CD4-positive, alpha-beta T cell treated with Interleukin-17A for 1 hour (primary cell): Measurements from ENCODE around the gene RNF150.

ENCODE experiments used
- DNase-seq: peaks from one replicate; pipeline ENCODE4 v3.0.0-alpha.2; 2020

The RNF150 gene

DNA sequence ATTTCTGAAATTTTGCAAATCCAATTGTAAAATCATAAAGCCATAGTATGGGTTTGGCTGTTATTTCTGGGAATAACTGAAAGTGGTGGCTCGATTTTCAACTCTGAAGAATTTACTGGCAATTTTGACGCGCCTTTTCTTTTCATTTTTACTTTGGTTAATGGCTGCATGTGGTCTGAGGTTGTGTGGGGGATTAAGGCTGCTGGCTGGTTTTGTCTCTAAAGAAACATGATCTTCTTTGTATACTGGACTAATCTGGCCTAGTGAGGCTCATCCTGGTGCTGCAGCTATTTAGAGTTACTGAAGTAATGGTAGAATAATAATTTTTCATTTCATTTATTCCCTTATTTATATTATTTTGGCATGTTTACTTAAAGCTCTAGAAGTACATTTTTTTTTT is 164.0 kb downstream of the RNF150 start:
- DNase-seq: no peak

DNA sequence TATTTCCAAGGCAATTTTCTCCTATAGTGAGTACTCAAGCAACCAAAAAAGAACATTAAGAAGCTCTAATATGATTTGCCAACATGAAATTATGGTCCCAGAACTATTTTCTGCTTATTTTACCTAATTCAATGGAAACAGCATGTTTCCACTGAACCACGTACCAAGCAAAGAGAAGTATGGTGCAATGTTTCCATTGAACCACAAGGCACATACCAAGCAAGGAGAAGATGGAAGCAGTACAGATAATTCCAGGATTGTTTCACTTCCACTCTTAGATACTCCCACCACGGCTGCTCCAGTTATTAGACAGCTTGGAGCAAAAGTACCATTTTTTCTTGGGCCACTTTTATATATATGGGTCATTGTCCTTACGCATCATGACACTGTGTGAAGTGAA is 164.9 kb downstream of the RNF150 start:
- no peak for DNase-seq

DNA sequence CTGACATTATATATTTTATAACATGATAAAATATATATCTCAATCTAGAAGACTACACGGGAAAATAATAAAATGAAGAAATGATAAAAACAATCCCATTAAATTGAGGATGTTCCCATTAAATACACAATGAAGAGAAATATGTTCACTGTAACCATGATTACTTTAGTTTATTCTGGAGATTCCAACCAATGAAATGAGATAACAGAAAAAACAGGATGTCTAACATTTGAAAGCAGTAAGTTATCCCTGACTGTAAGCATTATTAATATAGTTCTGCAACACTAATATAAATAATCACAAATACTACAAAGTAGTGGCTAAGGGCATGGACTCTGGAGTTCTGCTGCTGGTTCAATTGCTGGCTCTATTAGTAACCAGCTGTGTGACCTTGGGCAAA is 169.4 kb downstream of the RNF150 start:
- DNase-seq: no peak

DNA sequence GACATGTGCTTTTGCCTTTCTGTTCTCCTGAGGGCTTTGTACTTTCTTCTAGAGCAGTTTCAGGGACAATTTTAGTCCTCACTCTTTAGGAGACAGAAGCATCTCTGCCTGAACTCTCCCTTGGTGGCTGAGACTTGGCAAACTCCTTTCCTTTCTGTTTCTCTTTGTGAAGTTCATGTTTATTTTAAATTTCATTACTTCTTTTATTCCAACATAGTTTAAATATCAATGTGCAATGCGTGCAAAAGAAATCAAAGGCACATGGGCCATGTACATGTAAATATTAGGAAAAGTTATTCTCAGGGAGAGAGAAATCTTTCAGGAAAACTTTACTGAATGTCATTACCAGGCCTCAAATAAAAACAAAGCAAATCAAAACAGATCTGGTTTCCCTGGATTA is 177.6 kb downstream of the RNF150 start:
- no peak for DNase-seq

DNA sequence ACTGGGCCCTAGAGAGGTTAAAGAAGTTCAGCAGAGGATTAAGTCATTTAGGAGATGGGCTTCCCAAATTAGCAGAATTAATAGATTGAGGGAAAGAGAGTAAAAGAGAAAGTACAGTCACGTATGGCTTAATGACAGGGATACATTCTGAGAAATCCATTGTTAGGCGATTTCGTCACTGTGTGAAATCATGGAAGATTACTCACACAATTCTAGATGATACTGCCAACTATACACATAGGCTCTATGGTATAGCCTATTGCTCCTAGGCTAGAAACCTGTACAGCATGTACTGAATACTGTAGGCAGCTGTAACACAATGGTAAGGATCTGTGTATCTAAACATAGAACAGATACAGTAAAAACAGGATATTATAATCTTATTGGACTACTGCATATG is 180.6 kb downstream of the RNF150 start:
- no peak for DNase-seq

DNA sequence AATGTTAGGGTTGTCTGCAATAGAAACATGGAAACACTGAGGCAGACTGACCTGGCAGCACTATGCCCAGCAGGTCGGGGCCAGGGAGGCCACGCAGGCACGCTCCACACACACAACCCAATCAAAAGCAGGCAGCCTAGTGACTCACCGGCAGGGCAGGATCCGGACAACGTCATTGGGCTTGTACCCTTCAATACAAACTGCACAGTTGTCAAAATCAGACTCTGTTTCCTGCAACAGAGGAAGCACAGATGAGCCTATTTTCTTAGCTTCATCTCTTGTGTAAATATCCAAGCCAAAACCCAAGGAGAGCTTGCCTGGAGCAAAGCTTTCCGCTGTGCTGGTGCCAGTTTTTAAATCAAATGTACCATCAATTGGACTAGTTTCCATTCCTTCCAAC is 185.8 kb downstream of the RNF150 start:
- DNase-seq: no peak

DNA sequence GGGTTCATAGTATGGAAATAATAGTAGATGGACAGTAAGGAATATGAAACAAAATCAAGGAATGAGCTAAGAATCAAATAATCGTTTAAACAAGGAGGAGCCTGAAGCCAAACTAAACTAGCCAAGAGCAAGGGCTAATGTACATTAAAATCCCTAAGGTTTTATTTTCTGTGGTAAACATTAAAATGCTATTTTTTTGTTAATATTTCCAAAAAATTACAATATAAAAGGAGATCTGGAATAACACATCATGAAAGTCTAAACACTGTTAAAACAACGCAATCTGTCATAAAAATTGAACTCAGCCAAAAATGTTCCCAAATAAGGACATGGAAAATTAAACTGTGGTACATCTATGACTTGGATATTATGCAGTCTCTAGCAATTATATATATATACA is 188.2 kb downstream of the RNF150 start:
- DNase-seq: no peak

DNA sequence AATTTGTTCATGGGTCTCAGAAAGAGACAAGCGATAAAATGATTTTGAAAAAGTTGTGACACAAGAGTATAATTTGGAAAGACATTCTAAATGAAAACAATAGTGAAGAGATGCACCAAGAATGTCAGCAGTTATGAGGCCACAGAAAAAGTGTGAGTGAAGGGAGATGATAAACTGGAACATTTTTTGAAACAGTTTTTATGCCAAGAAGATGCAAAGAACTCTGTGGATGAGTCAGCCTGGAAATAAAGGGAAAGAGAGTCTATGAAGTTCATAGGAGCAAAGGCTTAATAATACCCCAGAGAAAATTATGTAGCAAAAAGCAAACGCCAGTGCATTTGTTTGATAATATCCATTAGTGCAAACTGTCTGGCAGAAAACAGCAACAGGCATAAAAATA is 188.7 kb downstream of the RNF150 start:
- DNase-seq: no peak

DNA sequence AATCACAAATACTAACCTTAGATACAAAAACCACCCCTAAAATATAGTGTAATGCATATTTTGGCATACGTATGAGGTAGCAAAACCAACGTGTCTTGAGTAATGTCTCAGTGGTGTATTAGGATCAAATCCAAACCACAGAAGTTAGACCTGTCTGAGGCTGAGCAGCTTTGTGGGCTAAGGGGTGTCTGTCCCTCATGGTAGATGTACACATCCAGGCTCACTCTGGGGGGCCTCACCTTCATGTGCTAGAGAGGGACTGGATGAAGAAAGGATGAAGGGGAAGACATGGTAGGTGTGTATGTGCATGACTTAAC is 189.1 kb downstream of the RNF150 start:
- DNase-seq: no peak

DNA sequence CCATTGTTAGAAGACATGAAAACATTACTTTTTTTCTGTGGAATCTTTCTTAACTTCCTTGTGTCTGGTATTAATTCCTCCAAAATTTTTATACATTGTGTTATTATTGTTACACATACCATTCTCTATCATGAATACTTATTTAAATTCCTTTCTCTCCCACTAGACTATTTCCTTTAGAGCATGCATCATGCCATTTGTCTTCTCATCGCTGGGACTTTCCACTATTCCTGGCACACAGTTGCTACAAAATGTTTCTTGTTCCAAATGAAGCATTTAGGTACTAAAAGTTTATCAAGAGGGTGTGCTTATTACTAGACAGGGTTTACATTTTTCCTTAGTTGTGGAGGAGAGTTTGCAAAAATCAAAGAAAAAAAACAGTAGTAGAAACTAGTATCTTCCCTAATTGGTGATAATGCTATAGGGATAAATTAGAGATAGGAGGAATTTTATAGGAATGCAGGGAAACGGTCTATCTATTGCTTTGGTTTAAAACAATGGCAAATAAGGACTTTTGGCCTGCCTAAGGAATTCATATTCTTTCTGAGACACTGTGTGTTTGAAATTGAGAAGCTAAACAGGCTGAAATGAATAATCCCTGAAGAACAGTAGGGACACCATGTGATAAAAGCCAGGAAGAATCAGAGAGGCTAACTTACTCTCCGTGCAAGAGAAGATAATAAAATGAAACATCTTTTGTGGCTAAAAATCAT is 189.6 kb downstream of the RNF150 start:
- DNase-seq: no peak

DNA sequence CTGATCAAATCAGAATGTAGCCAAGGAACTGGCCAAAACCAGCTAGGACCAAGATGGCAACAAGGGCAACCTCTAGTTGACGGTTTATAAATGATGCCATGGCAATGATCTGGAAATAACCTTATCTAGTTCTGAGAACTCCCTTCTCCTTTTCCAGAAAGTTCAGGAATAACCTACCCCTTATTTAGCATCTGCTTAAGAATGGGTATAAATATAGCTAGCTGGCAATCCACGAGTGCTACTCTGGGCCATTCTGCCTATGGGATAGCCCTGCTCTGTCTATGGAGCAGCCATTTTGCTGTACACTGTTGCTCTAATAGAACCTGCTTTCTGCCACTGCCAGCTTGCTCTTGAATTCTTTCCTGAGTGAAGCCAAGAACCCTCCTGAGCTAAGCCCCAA is 192.7 kb downstream of the RNF150 start:
- DNase-seq: no peak

DNA sequence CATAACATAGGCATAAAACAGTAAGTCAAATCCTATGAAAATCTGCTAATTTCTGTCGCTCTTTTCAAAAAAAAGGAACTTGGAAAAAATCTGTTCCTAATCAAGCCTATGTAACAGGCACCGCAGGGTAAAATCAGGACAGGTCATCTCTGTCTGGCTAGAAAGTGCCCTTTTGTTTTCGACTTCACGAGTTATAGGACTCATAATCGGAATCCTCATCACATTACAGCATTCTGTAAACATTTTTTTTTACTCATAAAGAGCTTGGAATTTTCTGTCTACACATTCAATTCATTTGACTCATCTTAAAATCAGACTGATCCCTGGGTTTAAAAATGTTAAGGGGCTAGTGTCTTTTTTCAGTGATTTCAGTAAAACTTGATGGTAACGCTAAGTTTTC is 195.4 kb downstream of the RNF150 start:
- DNase-seq: no peak

DNA sequence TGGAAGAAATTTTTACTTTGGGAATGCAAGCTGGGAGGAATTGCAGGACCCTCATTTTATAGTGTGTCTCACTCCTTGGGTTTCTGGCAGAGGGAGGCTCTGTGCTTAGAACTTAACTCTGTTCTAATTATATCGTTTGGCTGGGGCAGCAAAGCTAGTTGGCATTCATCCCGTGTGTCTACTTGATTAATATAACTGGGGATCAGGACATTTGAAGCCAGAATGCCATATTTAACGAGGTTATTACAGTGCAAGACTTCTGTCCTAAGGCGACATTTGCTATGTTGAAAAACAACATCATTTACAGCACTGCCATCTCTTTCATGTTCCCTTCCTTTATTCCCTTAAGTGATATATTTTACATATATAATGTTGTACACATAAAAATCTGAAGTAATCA is 198.0 kb downstream of the RNF150 start:
- DNase-seq: no peak

DNA sequence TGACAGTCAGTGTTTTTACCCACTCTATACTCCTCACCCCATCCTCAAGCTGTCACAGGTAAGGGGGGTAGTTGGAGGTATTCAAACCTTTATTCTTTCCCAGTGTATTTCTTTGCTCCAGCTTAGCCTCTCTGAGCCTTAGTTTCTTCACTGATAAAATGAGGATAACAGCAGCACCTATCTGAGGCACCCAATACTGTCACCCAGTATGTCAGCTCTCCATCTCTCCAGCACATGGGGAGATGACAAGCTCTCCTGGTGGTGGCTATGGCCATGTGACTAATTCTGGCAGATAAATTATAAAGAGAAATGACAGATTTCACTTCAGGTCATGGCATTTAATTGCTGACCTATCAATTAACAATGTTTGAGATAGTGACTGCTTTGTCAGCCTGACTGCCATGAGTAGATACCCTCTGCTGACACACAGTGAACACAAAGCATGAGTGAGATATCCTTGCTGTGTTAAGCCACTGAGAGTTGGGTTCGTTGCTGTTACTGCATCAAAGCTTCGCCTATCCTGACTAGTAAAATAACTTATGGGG is 200.7 kb downstream of the RNF150 start:
- DNase-seq: no peak

DNA sequence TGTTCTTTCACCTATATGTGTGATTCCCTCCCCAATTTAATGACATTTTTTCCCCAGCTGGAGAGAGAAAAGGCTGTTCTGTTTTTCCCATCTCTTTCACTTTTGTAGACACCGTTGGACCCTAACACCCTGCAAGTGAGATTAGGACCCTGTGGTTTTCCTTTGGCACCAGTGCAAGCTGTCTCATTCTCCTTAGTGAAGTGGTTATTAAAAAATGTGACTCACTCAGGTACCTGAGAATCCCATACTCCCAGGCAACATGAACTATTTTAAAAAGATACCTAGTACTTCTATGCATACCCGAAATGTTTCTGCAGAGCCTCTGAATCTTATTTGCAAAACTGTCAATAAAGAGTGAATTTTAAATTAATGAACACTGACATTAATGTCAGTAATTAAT is 201.4 kb downstream of the RNF150 start:
- DNase-seq: no peak

DNA sequence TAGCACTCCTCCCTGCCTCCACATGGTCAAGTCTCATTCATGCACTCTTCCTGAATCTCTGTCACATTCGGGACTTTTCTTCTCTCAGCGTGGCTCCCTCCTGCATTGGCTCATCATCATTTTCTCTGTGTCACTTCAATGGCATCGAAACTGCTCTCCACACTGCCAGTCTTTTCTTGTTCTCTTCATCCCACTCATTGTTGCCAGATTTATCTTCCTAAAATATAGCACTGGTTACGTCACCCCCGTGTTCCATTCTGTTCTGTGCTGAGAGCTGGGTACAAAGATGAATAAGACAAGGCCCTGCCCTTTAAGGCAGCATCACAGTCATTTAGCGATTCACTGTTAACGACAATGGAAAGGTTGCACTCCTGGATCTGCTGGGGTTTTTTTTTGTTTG is 202.7 kb downstream of the RNF150 start:
- no peak for DNase-seq

DNA sequence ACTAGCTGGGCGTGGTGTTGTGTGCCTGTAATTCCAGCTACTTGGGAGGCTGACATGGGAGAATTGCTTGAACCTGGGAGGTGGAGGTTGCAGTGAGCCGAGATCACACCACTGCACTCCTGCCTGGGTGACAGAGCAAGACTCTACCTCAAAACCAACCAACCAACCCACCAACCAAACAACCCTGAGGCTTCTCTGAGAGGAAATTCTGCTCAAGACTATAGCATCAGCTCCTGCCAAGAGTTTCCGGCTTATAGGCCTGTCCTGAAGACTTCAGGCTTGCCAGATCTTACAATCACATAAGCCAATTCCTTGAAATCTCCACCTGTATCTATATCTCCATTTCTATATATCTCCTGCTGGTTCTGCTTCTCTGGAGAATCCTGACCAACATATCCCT is 203.3 kb downstream of the RNF150 start:
- DNase-seq: no peak

DNA sequence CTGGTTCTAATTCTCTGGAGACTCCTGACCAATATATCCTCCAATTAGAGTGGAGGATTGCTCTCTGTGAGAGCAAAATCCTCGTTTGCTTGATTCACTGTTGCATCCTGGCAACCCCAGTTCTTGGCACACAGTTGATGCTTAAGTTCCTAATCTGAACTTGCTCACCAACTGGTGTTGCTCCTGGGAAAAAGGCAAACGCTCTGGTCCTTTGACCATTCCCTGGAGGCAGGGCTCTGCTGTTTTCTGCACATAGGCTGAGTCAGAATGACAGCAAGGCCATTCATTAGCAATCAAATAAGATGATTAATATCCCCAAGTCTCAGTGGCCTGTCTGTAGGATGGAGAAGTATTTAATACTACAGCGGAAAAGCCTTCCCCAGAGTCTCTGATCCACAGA is 204.4 kb downstream of the RNF150 start:
- DNase-seq: no peak

DNA sequence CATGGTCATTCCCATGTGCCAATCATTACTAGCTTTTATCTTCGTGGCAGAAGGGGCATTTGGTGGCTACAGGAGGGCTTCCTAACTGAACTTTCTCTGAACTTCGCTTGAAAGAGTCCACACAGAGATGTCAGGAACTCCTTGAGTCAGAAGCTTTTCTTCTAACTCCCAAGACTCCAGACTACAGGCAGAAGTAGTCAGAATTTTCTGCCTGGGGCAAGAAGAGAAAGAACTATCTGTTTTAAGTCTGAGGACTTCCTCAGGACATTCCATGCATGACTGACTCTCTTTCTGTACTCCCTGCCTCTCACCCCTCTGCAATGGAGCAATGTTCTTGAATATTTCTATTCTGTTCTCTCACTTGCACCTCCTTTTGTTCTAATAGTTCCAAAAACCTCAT is 206.6 kb downstream of the RNF150 start:
- no peak for DNase-seq

DNA sequence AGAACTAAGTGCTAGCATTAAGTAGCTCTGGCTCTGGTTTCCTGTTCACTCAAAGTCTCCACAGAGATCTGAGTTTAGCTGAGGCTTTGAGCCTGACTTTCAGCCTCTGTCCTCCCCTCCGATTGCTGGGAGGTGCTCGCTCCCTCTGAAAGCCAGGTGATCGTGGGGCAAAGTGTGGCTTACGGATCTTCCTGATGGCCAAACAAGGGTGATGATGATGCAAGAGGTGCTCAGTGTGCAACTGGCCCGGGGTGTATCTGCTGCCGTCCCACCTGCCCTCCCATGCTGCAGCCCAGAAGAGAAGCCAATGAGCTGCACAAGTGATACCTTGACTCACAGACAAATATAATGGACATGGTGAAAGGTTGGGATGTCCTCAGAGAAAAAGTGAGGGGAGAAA is 207.9 kb downstream of the RNF150 start:
- DNase-seq: no peak

DNA sequence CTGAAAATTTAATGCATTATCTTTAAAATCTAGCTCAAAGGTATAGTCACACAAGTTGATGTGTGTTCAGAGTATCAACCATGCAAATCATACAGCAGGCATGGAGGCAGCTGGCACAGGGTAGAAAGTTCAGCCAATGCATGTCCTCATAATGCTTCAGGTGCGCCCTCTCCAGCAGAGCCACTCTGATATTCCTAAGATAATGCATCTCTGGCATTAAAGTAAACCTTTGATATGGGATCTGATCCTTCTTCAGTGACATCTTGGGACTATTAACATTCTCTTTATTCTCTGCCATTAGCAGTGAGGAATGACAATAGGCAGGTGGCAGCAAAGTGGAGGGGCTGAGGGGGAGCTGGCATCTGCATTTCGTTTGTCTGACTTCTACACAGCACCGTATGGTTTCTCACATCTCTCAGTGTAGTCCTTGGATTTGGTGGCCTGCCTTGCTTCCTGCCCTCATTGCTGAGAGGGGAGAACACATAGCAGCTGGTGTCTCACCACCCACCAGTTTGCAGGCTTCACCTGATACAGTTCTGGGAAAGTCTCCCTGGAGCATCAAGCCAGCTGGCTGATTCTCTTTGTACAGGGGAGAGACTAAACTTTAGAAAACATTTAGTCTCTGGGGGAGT is 208.4 kb downstream of the RNF150 start:
- no peak for DNase-seq

DNA sequence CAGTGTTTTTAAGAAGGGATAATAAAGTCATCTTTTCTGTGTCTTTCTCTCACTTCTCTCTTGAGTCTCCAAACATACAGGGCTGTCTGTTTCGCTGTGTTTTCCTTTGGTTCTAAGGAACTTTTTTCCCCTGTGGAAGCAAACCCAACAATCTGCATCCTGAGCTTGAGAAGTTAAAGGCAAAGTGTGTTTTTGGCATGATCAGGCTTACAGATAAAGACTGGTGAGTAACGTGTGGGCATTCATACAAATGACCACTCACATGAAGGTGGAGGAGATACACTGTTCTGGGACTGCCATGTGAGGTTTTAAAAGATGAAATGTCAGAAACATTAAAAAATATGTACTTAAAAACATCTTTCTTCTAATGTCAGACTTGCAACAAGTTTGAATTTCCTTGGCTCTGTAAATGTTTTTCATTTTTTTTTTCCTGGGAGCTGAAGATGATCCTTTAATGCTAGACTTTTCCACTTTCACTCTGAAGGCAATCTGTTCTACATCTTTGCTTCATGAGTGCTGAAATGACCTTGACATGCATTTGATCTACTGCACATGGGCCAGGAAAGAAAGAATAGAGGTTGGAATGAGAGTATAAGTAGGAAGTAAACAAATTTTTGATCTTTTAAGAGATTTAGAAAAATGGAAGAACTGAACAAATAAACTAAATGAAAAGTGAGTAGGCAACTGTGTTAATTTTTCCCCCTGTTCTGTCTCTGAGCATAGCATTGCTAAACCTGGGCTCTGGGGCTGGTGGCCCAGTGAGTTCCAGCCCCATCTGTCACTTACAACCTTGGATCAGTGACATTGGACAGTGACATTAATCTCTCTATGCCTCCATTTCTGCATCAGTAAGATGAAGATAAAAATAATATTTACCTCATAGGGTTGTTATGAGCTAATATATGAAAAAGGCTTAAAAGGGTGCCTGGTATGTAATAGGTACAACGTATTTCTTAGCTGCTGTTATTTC is 226.0 kb downstream of the RNF150 start:
- no peak for DNase-seq

DNA sequence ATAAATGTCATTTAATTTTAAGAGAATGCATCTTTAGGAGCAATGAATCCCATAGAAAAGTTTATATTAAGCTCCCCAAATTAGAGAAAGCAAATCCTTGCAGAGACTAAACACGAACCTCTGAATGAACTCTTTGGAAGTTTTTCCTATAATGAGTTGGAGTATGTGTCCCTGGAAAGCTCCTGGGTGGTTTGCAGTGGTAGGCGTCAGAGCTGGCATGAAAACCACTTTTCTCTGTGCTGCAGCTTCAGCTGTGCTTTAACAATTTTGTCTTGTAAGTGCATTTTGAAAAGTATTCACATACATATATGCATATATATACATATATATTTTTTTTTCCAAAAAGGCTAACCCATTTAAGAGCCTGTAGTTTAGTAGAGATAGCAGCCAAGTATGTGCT is 228.4 kb downstream of the RNF150 start:
- no peak for DNase-seq
